ENCODE results near the gene LRRC28.
A peak's percentile ranks its signal among the peaks of the same experiment; 100 is the strongest.

Gene LRRC28

DNA sequence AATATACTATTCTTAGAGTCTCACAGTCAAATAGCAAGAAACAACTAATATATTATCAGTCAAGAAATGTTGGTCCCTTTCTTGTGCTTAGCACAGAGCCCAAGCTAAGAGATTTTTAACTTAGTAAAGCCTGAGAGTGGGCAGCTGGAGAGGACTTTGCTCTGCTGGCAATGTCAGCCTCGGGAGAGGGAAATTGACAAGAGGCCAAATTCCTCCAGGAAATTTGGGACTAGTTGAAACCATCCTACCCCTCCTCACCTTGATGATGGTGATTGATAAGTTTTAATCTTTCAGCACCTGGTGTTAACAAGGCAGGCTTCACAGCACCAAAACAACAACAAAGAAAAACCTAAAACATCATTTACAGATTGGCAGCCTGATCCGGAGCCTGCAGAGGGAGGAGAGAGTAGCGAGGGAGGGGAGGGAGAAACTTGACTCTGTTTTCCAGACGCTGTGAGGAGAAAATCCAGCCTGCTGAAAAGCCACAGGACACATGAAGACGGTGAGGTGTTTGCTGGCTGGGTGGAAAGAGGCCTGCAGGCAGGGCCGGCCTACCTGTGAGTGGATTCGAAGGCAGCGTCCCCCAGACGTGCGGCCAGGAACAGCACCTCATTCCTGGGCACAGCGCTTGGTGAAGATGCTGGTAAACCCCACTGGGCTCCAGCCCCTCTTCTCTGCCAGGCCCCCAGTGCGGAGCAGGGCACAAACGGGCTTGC is 150.9 kb downstream of the LRRC28 start:
- DNase-seq, result no peak

DNA sequence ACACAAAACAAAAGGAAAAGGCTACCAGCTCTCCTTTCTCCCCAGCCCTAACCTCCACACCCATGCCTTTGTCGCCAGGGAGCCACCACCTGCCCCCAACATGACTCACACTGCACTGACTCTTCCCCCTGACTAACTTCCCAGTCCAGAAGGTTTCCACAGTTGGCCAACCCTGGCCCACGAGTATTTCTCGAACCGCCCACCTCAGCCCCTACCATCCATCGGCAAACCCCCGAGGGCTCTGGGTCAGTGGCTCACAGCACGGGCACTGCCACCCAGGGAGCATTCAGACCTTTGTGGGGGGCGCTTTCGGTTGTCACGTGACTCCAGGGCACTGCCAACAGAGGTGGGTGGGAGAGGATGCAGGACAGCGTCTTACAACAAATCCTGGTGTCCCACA is 152.3 kb downstream of the LRRC28 start:
- DNase-seq, result no peak

DNA sequence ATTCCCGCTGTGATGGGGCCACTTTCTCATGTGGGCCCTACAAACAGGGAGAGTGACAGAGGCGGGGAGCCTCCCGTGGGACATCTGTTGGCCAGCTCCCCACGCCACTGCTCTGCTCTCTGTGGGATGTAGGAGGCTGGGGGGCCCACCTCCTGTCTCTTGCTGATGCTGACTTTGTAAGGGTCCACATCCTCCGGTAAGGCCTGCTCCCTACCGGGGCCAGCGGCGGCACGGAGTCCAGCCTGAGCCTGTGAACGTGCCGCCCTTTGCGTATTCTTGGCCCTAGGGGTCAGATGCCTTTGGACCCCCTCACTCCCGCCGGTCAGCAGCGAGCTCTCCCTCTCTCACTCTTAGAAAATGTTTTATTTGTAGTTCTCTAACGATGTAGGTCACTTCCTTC is 153.2 kb downstream of the LRRC28 start:
- no peak for DNase-seq

DNA sequence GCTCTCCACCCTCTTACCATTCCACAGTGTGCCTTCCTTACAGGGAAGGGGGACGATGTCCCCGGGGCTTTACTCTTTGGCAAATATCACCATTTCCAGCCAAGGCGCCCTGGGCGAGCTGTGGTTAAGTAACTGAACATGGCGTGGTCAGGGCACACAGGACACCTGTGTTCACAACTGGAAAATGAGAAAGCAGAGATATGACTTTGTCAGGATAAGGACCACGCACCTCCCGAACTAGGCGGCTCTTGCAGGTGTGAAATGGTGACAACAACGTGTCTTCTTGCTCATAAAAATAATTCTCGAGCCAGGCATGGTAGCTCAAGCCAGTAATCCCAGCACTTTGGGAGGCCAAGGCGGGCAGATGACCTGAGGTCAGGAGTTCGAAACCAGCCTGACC is 154.8 kb downstream of the LRRC28 start:
- DNase-seq, result no peak

DNA sequence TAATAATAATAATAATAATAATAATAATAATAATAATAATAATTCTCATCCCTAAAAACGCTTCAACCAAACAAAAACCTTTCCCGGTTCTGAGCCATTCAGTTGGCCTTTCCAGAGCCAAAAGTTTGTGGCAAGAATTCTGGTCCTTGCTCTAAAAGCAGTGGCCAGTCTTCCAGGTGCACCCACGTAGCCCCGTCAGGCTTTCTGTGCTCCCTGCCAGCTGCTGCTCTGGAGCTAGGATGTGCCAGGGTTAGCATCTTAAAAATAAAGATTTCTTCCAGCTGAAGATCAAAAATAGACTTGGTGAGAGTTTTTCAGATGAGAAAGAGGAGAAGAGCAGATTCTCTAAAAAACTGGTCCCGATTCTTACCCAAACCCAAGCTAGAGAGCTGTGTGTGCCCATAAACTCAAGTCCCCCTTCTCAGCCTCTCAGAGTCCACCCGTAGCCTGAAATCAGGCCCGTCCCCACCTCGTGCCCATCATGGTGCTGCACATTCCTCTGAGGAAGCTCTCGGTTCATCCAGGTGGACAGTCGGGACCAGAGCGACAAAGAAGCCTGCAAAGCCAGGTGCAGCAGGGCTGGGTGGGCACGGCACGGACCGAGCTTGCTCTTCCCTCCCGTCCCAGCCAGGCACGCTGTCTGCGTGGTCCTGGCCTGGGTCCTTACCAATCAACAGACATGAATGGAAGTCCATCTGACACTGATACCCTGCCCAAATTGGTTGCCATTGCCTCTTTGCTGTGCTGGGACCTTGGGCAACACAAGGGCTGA is 155.6 kb downstream of the LRRC28 start:
- DNase-seq, result no peak

DNA sequence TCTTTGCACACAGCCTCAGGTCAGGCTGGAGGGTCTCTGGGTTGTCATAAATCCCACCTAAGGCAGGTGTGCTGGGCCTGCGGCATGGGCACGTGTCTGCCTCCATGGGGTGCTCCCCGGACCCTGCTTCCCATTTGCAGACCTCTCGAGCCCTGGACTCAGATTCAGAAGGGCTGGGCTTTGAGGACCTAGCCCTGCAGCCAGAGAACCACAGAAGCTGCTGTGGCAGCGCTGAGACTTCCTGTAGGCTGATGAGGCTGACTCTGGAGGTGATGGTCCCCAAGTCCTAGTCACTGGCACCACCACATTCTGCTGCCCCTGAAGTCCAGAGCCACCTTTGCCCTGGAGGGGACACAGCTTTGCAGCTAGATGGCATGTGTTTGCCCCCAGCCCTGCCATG is 156.4 kb downstream of the LRRC28 start:
- no peak for DNase-seq

DNA sequence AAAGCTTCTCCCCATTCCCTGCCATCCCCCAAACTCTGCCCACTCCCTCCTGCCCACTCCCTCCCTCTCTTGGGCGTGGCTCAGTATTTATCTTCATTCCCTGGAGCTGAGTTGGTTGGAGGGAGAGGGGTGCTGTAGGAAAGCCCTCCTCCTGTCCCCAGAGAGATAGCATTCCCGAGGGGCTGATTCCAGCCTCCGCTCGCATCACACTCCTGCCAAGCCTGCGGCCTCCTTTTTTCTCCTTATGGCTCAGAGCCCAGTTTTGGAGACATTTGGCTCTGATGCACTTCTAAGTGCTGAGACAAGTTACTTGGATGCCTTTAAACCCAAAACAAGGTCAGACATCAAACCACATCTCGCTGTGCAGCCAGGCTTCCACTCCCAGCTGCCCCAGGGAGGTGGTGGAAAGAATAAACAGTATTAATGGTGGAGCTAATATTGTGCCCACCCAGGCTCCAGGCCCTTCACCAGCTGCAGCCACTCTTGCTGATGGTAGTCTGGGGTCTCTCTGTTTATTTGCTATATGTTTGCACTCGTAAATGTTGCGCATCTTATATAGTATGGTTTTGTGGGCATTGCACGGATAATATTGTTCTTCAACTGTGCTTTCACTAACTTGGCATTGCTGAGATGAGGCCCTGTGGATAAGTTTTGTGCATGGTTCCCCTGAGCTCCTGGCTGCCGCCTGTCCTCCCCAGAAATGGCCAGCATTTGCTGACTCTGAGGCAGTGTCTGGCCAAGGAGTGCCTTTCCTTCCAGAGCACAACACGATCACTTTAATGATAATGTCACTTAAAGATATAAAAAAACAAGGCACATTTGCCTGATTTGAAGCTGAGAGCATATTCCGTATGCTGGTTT is 157.2 kb downstream of the LRRC28 start:
- no peak for DNase-seq

DNA sequence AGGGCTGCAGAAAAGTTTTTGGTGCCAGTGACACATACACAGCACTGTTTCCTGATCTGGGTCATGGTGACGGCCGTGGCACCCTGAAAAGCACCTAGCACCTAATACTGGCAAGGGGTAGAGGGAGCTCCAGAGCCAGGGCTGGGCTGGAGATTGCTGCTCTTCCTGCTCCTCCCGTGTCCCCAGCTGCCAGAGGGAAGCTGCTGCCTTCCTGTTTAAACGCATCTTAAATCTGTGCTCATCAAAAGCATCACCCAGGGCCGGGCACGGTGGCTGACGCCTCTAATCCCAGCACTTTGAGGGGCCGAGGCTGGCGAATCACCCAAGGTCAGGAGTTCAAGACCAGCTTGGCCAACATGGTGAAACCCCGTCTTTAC is 157.8 kb downstream of the LRRC28 start:
- peak; percentile 84 for DNase-seq

DNA sequence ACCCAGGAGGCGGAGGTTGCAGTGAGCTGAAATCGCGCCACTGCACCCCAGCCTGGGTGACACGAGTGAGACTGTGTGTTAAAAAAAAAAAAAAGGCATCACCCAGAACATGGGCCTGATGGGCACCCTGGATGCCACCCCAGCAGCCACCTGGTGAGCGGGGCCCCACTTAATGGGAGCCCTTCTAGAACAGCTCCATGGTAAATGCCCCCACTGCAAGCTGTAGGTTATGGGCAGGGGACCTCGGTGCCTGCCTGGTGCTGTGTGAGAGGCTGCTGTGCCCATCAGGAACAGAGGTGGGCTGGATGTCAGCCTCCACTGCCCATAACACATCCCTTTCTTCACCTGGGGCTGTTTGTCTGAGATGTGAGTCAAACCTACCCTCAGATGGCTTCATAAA is 158.3 kb downstream of the LRRC28 start:
- no peak for DNase-seq

DNA sequence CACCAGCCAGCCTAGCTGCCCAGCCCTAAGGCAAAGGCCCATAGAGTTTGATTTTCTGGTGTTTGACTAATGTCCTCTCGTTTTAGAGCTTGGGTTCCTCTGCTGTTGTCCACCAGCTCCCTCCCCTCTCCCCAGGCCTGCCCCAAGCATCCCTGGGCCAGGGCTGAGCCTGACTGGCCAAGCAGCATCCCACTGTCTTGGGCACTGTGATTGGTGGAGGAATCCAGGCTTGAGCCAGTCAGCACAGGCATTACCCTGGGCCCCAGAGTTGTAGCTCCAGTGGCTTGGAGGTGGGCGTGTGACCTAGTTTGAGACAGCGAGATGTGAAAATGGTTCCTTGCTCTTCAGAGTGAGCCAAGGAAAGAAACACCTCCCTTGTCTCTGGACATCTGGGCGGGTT is 159.2 kb downstream of the LRRC28 start:
- no peak for DNase-seq

DNA sequence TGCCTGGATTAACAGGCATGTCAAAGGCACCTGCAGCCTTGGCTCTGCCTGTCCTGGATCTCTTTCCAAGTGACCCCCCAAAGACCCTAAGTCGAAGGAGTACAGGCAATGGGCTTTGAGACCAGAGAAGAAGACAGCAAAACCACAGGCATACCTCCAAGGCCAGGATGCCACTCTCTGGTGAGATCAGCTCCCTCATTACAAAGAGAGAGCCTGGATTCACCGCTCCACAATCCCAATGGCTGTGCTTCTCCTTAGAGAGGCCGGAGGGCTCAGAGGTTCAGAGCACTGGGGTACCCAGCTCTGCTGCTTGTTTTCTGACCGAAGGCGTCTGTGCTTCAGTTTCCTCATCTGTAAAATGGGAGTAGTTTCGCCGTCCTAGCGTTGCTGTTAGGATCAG is 160.0 kb downstream of the LRRC28 start:
- no peak for DNase-seq

DNA sequence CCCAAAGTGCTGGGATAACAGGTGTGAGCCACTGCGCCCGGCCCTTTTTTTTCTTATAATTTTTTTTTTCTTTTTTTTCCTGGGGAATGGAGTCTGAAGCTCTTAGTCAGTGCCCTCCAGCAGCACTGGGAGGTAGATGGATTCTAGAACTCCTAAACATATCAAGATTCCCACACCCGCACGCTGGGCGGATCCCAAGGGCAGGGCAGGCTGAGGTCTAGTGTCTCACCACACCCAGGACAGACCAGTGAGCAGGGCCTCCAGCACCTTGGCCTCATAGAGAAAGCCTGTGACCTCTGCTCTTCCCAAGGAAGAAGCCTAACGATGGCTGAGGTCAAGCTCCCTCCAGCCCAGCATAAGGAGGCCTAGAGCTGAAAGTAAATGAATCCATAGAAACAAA is 160.8 kb downstream of the LRRC28 start:
- DNase-seq, result no peak

DNA sequence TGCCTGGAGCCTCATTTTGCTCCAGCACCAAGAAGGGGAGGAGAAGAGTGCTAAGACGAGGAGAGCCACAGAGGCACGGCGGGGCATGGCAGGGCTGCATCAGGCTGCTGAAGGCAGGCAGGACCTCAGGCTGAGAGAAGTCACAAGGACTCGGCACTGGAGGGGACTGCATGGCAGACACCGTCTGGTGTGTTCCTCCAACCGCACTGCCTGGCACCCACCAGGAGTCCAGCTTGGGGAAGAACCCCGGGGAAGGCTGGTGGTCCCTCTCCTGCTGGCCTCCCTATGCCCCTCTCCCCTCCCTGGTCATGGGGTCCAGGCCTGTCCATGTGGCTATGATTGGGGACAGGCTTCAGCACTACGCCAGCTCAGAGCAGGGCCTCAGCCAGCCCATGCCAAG is 161.3 kb downstream of the LRRC28 start:
- DNase-seq, result no peak

DNA sequence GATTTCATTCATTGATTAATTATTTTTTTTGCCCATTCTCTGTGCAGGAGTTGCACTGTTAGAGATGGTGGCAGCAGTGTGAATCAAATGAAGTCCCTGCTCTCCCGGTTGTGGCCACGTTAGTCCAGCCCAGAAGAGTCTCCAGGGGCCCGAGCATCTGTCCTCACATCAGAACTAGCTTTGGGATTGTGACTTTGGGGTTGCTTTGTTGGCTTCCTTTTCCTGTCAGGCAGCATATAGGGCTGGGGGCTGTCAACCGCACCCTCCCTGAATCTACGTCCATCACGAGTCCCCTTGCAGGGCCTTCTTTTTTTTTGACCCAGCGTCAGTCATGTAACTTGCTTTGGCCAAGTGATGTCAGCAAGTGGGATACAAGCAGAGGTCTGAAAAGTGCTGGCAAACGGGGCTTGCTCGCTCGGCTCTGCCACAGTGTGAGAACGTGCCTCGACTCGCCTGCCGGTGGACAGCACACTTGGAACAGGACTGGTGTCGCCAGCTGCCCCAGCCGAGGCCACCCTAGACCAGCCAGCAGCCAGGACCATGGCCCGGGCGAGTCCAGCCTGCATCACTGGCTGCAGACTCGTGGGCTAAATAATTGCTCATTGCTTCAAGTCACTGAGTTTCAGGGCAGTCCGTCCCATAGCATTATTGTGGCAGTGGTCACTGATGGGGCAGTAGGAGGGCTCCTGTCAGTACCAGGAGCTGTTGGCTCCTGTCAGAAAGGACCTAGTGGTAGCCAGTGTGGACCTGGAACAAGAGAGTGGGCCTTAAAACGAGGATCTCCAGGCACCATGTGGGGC is 162.9 kb downstream of the LRRC28 start:
- DNase-seq, result no peak

DNA sequence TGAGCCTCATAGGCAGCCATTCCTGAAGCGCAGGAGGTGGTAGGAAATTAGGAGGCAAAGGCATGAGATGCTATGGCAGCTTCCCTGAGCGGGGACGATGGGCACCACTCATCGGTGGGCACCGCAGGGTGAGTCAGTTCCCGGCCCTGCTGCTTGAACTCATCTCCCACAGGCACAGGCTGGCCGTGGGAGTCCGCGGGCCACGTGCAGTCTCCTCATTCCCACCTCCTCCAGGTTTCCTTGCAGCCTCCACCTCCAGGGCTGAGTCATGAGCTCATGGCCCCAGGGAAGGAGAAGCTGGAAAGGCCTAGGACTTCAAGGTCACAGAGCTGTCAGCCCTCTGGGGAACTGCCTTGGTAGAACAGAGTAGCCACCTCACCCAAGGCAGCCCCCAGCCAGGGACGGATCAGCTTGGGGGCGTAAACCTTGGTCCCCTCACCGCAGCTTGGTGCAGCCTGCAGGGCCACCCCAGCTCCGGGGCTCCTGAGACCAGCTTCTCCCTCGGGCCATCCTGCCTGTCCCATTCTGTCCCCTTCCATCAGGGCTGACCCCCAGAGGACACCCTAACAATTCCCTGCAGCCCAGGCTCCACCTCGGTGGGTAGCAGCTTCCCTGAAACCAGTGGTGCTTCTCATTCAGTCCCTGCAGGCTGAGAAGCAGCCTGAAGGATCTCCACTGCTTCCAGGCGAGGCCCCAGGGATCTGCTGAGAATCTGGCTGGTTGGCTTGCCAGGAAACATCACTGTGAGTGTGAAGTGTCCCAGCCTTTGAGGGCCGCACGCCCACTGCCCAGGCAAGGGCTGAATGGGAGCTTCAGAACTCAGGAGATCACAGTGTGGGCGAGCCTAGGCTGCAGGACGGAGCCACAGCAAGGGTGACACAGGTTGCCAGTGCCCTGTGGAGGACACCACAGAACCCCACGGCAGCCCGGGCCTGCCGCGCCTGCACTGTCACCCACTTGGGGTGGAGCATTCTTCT is 163.8 kb downstream of the LRRC28 start:
- no peak for DNase-seq

DNA sequence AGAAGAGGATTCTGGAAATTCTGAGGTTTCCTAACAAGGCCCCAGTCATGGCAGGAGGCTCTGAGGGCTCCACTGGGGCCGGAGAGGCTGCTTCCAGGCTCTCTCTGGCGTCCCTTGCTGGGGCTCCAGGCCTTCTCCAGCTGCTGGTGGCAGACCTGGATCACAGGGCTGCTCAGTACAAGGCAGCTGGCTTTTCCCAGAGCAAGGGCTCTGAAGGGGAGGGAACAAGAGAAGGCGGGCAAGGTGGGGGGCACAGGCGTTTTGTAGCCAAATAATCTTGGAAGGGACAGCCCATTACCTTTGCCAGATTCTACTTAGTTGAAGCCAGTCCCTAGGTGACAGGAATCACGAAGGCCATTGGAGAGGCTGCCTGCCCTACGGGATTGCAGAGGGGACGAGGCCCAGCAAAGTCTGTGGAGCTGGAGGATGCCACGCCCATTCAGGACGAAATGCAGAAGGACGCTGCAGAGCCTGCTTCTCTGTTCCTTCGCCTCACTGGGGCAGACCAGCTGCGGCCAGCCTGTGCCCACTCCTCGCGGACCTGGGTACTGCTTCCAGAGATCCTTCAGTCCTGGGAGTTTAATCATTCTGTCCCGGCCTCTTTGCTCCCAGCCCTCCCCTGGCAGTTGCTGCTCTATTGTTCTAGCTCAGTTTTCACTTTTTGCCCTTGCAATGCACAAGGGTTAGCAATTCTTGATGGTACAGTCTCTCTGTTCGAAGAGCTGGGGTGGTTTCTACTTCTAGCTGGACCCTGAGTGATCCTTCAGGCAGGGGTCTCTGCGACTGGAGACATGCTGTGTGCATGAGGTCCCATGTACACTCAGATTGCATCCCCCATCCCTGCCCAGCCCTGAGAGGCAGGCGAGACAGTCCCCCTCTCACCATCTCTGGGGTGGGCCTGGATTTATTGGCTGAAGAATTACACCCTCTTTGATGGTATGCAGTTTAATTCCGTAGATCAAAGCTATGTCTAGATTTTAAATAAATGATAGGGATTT is 165.2 kb downstream of the LRRC28 start:
- no peak for DNase-seq

DNA sequence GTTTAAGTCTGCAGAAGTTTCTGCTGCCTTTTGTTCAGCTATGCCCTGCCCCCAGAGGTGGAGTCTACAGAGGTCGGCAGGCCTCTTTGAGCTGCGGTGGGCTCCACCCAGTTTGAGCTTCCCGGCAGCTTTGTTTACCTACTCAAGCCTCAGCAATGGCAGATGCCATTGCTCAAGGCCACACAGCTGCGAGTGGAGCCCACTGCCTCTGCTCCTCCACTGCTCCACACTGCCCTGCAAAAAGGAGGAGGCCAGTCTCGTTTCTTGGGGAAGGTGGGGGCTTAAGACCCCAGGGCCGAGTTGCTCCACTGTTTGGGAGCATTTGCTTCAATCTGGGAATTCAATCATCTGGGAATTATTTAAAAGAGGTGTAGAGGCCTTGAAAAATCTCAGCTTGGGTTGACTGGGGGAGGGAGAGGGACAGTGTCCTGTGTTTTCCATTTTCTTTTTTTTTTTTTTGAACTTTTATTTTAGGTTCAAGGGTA is 169.9 kb downstream of the LRRC28 start:
- DNase-seq, result no peak

DNA sequence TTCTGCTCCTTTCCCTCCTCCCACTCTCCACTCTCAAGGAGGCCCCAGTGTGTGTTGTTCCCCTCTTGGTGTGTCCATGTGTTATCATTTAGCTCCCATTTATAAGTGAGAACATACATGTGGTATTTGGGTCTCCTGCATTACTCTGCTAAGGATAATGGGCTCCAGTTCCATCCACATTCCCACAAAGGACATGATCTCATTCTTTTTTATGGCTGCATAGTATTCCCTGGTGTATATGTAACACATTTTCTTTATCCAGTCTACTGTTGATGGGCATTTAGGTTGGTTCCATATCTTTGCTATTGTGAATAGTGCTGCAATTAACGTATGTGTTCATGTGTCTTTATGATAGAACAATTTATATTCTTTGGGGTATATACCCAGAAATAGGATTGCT is 170.5 kb downstream of the LRRC28 start:
- DNase-seq, result no peak

DNA sequence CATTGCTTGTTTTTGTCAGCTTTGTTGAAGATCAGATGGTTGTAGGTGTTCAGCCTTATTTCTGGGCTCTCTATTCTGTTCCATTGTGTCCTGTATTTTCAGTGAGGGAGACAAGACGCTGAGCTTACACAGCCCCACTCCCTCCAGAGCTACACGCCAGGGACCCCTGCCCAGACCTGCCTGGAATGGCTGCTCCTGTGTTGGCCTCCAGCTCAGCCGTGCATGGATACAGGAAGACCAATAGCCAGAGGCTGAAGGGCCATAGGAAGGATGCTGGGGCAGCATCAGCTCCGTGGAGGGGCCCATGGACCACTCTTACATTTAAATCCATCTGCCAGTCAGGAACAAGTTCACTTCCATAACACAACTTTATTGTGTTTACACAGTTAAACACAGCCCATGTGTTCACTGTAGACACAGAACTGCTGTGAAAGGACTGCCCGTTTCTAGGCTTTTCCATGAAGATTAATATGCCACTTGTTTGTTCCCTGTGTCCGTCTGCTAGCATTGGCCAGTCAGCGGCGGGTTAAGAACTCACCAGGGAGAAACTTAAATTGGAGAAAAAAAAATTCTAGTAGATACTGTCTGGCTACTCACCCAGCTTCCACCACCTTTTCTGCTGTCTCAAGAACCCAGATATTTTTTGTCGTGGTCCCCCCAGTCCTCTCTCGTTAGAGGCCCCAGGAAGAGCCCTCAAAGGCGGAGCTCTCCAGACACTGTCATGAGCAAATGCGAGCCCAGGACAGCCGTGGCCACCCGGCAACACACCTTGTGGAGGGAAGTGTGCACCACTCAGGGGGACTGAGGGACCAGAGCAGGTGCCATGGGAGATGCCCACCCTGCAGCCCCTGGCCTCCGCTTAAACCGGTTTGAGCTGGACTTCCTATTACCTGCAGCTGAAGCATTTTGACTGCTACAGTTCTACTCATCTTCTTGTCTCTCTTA is 172.2 kb downstream of the LRRC28 start:
- no peak for DNase-seq

All from HCEC 1CT (cell line).